ENCODE results near the gene NEK4. TPM values are rescaled to one million over a fixed set of nuclear protein-coding genes. Genes with fewer than 3 reads are reported as not detected.

NEK4 gene
- total RNA-seq, 1 donor from 2014 or later, result 32.9 TPM

DNA sequence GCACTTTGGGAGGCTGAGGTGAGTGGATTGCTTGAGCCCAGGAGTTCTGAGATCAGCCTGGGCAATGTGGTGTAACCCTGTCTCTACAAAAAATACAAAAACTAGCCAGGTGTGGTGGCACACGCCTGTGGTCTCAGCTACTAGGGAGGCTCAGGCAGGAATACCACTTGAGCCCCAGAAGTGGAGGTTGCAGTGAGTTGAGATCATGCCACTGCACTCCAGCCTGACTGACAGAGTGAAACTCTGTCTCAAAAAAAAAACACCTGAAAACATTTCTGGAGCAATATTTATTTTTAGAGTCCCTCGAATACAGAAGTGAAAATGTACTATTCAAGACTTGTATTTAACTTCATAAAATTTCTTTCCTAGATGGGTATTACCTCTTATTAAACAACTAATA lies 60.2 kb downstream of the NEK4 start:
- no peak overlapping the region for H3K4me3 Mint-ChIP-seq
- H3K27me3 Mint-ChIP-seq (ENCODE audit: insufficient read depth), result no peaks in the 10 kb centered on the region
- intact Hi-C loops (cut with micrococcal nuclease), result no loop called here
- peaks cover 17% of the 10 kb centered on the region for H3K4me1 Mint-ChIP-seq (ENCODE audit: low read depth)
- peaks cover 11% of the 10 kb centered on the region for H3K36me3 Mint-ChIP-seq (ENCODE audit: low read depth)
- no peak for DNase-seq (ENCODE audit: low spot score)
- no peak overlapping the region for H3K27ac Mint-ChIP-seq
- no peaks in the 10 kb centered on the region for H3K9me3 Mint-ChIP-seq

DNA sequence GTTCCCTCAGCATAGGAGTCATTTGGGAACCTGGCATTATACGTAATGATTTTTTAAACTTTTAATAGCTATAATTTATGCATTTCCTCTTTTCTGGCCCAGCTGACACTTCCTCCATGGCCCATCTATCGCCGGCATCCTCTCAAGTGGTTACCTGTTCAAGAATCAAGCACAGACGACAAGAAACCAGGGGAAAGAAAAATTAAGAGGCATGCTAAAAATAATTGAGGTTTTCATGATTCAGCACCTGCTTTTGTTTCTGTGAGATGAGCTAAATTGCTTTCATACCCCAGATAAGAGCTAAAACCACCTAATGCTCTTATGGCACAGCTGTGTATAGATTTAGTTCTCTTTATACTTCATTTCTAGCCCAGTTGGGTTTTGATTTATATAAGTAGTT lies 63.2 kb downstream of the NEK4 start:
- H3K27ac Mint-ChIP-seq, result peak overlapping the region; percentile 83
- H3K4me1 Mint-ChIP-seq (ENCODE audit: low read depth), result peaks cover 33% of the 10 kb centered on the region
- no peak for DNase-seq (ENCODE audit: low spot score)
- peak overlapping the region; percentile 99 for H3K4me3 Mint-ChIP-seq
- no peaks in the 10 kb centered on the region for H3K27me3 Mint-ChIP-seq (ENCODE audit: insufficient read depth)
- intact Hi-C loops (cut with micrococcal nuclease), result no loop called here
- no peaks in the 10 kb centered on the region for H3K9me3 Mint-ChIP-seq
- H3K36me3 Mint-ChIP-seq (ENCODE audit: low read depth), result peaks cover 11% of the 10 kb centered on the region

DNA sequence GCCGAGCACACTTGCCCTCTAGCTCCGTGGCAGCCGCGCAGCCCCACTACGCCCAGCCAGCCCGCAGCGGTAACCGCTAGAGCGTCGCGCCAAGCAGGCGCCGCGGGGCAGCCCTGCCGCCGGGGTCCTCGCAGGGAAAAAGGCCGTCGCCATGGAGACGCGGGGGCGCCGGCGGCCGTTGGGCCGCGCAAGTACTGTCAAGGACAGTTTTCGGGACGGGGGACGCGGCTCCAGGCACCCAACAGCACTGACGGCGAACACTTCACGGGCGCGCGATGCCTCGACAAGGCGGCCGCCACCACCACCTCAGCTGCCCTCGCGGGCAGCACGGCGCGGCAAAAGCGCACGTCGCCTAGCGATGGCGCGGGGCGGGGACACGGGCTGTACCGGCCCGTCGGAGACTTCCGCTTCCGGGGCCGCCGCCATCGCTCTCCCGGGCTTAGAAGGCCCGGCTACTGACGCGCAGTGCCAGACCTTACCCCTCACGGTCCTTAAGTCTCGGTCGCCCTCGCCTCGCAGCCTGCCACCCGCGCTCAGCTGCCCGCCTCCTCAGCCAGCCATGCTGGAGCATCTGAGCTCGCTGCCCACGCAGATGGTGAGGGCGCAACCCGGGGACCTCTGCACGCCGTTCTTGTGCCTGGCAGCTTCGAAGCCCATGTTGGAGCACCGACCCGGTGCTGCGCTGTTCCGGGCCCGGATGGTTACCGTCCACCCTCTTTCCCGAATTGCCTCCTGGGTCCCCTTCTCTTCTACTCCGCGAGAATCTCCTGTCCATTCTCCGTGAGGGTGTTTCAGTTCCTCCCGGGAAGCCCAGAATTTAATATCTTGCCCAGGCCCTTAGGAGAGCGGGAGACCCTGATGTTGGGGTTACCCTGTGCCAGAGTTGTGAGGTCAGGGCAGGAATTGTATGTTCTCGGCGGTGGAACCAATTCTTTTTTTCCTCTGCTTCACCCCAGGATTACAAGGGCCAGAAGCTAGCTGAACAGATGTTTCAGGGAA lies 64.8 kb downstream of the NEK4 start, which contains the start of the genes GLT8D1 and SPCS1:
Gene GLT8D1, minus strand, starts transcription at position 104 of the 999 bp plus-strand sequence. CDS start 5,331 bp downstream, outside the sequence.
Gene SPCS1, plus strand, starts transcription at position 419 of the 999 bp plus-strand sequence. Its CDS starts 141 bp downstream, at position 560.
- Mint-ChIP-seq H3K9me3 (no peaks in the 10 kb centered on the region), H3K27ac (peak within 1 kb of the TSS; percentile 94), H3K4me1 (ENCODE audit: low read depth) (peaks cover 33% of the 10 kb centered on the region), H3K36me3 (ENCODE audit: low read depth) (peaks cover 11% of the 10 kb centered on the region), H3K27me3 (ENCODE audit: insufficient read depth) (no peaks in the 10 kb centered on the region), H3K4me3 (peak within 1 kb of the TSS; percentile 99)
- intact Hi-C loops (cut with micrococcal nuclease), result loop anchor here (1.0 kb wide), 6 partner anchors 11 to 366 kb away; partner anchors contain the start of genes NEK4, PBRM1, STIMATE and UQCC5
- peak; percentile 82 for DNase-seq (ENCODE audit: low spot score)

GRCh38 chr3:52705438-52705687 lies 65.4 kb downstream of the NEK4 start:
- Mint-ChIP-seq H3K4me1 (ENCODE audit: low read depth) (peaks cover 33% of the 10 kb centered on the region), H3K36me3 (ENCODE audit: low read depth) (peaks cover 11% of the 10 kb centered on the region), H3K9me3 (no peaks in the 10 kb centered on the region), H3K27me3 (ENCODE audit: insufficient read depth) (no peaks in the 10 kb centered on the region), H3K4me3 (peak overlapping the region; percentile 99), H3K27ac (peak overlapping the region; percentile 94)
- intact Hi-C loops (cut with micrococcal nuclease), result loop anchor here (1.0 kb wide), 1 partner anchor 10 kb away; no protein-coding TSS in a partner anchor
- no peak for DNase-seq (ENCODE audit: low spot score)

DNA sequence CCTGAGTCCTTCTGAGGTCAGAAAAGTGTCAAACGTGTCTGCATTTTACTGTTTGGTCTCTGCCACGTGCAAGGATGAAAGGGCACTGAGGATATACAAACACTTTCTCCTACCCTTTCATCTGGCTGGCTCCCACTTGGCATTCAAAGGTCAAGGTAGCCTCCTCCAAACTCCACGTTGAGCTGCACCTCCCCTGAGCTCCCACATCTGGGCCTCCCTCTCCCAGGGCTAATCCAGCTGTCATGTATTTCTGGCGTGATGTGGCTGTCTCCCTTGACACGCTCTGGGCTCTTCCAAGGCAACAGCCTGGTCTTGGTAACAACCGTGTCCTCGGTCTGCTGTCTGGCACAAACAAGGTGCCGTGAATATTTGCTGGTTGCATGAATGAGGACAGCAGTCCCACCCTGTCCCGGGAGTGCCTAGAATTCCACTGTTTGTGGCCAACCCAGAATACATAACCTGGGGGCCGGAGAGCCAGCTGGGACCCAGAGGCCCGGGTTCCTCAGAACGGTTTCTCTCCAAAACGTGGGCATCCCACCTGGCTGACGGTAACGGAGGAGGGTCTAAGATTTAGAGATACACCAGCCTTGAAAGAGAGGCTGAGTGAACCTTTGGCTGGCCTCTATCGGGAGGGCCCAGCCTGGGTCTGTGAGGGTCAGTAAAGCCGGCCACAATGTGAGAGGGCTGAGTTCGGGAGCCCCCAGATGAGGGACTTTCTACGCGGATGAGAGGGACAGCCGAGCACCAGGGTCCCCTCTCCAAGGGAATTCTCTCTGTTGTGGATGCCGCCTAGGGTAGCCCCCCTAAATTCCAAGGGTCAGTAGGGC lies 65.9 kb downstream of the NEK4 start:
- no peaks in the 10 kb centered on the region for H3K9me3 Mint-ChIP-seq
- H3K27ac Mint-ChIP-seq, result peak overlapping the region; percentile 94
- intact Hi-C loops (cut with micrococcal nuclease), result loop anchor here (1.0 kb wide), 1 partner anchor 10 kb away; no protein-coding TSS in a partner anchor
- H3K36me3 Mint-ChIP-seq (ENCODE audit: low read depth), result peaks cover 11% of the 10 kb centered on the region
- H3K4me3 Mint-ChIP-seq, result peak overlapping the region; percentile 99
- peaks cover 33% of the 10 kb centered on the region for H3K4me1 Mint-ChIP-seq (ENCODE audit: low read depth)
- no peaks in the 10 kb centered on the region for H3K27me3 Mint-ChIP-seq (ENCODE audit: insufficient read depth)
- no peak for DNase-seq (ENCODE audit: low spot score)

DNA sequence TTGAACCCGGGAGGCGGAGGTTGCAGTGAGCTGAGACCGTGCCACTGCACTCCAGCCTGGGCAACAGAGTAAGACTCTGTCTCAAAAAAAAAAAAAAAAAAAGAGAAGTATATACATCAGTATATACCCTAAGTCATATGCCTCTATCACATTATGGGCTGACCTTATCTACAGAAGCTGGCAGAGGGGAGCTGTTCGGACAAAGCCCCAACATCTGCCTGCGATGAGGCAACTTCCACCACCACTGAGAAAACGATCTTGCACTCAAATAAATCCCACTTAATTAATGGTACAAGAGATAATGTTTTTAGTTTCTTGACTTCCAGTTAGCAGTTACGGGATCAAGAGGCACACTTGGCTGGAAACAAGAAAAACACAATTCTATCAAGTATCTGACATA lies 67.4 kb downstream of the NEK4 start:
- Mint-ChIP-seq H3K9me3 (no peaks in the 10 kb centered on the region), H3K27ac (no peak overlapping the region), H3K4me1 (ENCODE audit: low read depth) (peaks cover 33% of the 10 kb centered on the region), H3K36me3 (ENCODE audit: low read depth) (peaks cover 10% of the 10 kb centered on the region), H3K4me3 (peak overlapping the region; percentile 99), H3K27me3 (ENCODE audit: insufficient read depth) (no peaks in the 10 kb centered on the region)
- no peak for DNase-seq (ENCODE audit: low spot score)
- intact Hi-C loops (cut with micrococcal nuclease), result no loop called here

- Mint-ChIP-seq H3K4me3 (no peak overlapping the region), H3K27ac (no peak overlapping the region), H3K9me3 (no peaks in the 10 kb centered on the region), H3K4me1 (ENCODE audit: low read depth) (peaks cover 32% of the 10 kb centered on the region), H3K36me3 (ENCODE audit: low read depth) (peaks cover 45% of the 10 kb centered on the region), H3K27me3 (ENCODE audit: insufficient read depth) (no peaks in the 10 kb centered on the region)
- intact Hi-C loops (cut with micrococcal nuclease), result no loop called here
- DNase-seq (ENCODE audit: low spot score), result no peak
These were observed 73.1 kb downstream of the NEK4 start for GRCh38 chr3:52697632-52697965.

GRCh38 chr3:52696830-52697631 lies 73.7 kb downstream of the NEK4 start:
- intact Hi-C loops (cut with micrococcal nuclease), result no loop called here
- Mint-ChIP-seq H3K4me3 (no peak overlapping the region), H3K36me3 (ENCODE audit: low read depth) (peaks cover 45% of the 10 kb centered on the region), H3K9me3 (no peaks in the 10 kb centered on the region), H3K27me3 (ENCODE audit: insufficient read depth) (no peaks in the 10 kb centered on the region), H3K4me1 (ENCODE audit: low read depth) (peaks cover 33% of the 10 kb centered on the region), H3K27ac (no peak overlapping the region)
- DNase-seq (ENCODE audit: low spot score), result no peak

GRCh38 chr3:52695798-52696671 lies 74.7 kb downstream of the NEK4 start:
- H3K36me3 Mint-ChIP-seq (ENCODE audit: low read depth), result peaks cover 50% of the 10 kb centered on the region
- no peak overlapping the region for H3K27ac Mint-ChIP-seq
- H3K9me3 Mint-ChIP-seq, result no peaks in the 10 kb centered on the region
- intact Hi-C loops (cut with micrococcal nuclease), result loop anchor here (1.0 kb wide), 2 partner anchors 9 to 10 kb away; partner anchors contain the start of genes GLT8D1 and GNL3
- no peaks in the 10 kb centered on the region for H3K27me3 Mint-ChIP-seq (ENCODE audit: insufficient read depth)
- no peak for DNase-seq (ENCODE audit: low spot score)
- no peak overlapping the region for H3K4me3 Mint-ChIP-seq
- H3K4me1 Mint-ChIP-seq (ENCODE audit: low read depth), result peaks cover 33% of the 10 kb centered on the region

- no peaks in the 10 kb centered on the region for H3K9me3 Mint-ChIP-seq
- peaks cover 45% of the 10 kb centered on the region for H3K4me1 Mint-ChIP-seq (ENCODE audit: low read depth)
- intact Hi-C loops (cut with micrococcal nuclease), result loop anchor here (1.0 kb wide), 2 partner anchors 8 to 11 kb away; partner anchors contain the start of genes GLT8D1 and GNL3
- no peak overlapping the region for H3K4me3 Mint-ChIP-seq
- H3K36me3 Mint-ChIP-seq (ENCODE audit: low read depth), result peaks cover 60% of the 10 kb centered on the region
- no peaks in the 10 kb centered on the region for H3K27me3 Mint-ChIP-seq (ENCODE audit: insufficient read depth)
- peak overlapping the region; percentile 58 for H3K27ac Mint-ChIP-seq
- DNase-seq (ENCODE audit: low spot score), result no peak
These were observed 76.1 kb downstream of the NEK4 start for GRCh38 chr3:52694528-52695189.

DNA sequence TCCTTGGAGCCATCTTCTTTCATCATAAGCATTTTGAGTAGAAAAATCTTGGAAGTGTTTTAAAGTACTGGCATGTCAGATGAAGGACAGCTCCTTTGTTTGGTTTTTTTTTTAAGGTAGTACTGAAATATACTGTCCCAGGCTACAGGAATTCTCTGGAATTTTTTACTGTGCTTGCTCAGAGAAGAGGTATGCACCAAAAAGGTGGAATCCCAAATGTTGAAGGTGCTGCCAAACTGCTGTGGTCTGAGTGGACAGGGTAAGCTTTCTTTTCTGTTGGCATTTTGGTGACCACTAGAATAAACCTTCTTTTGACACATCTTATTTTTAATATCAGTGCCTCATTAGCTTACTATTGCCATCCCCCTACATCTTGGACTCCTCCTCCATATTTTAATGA lies 77.7 kb downstream of the NEK4 start:
- Mint-ChIP-seq H3K9me3 (no peaks in the 10 kb centered on the region), H3K36me3 (ENCODE audit: low read depth) (peaks cover 72% of the 10 kb centered on the region), H3K4me3 (no peak overlapping the region), H3K27me3 (ENCODE audit: insufficient read depth) (no peaks in the 10 kb centered on the region), H3K27ac (peak overlapping the region; percentile 45), H3K4me1 (ENCODE audit: low read depth) (peaks cover 61% of the 10 kb centered on the region)
- intact Hi-C loops (cut with micrococcal nuclease), result no loop called here
- DNase-seq (ENCODE audit: low spot score), result no peak

Measured in activated T-helper 1 cell treated with anti-CD3 and anti-CD28 coated beads, Interleukin-12 subunit alpha, Interleukin-12 subunit beta, Interleukin-2, Interleukin-4 antibody, amounts not matched to agents 30 ng/mL and 10 ng/mL and 1 ng/mL, durations not matched to agents 14 hours and 24 hours and 36 hours (primary cell).